Stimulated activated CD4-positive, alpha-beta T cell treated with anti-CD3 and anti-CD28 coated beads, Interleukin-12 subunit alpha, Interleukin-12 subunit beta, amount 100 ng/mL, for 24 hours (primary cell): Measurements from ENCODE around the gene MCCC1.

Experiments
- DNase-seq, 2 experiments: peaks; one replicate each; pipeline ENCODE4 v3.0.0-alpha.2; 2020; ENCODE audit warnings: low read depth in 2 of 2

Gene MCCC1

DNA sequence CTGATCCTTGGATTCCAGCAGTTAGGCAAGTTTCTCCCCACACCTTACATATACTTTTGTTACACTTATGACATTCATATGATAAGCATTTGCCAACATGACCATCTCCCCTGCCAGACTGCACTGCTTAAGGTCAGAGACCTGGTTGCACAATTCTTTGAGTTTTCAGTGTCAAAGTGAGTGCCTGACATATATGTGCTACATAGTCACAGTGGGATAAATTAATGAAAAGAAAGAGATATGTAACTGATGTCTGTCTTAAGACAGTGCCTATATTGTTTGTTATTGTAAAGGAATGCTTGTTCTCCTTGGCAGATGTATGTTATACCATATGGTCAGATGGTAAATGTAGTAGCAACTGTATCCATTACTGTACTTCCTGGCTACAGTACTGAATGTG is 115.4 kb downstream of the MCCC1 start:
- DNase-seq: no peak

DNA sequence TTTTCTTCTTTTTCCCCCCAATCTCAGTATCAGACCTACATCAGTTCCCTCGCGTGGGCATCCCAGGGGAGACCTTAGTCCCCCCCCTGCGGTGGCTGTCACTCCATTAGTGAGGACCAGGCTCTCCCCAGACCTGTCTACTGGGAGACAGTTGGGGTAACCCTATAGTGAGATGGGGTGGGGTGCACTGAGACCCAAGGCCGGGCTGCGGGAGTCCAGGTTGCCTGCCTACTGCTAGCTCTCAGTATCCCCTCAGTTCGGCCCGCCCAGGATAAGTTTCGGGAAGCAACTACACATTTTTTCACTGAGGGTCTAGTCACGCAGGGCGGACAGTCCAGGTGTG is 118.3 kb downstream of the MCCC1 start:
- no peak for DNase-seq

DNA sequence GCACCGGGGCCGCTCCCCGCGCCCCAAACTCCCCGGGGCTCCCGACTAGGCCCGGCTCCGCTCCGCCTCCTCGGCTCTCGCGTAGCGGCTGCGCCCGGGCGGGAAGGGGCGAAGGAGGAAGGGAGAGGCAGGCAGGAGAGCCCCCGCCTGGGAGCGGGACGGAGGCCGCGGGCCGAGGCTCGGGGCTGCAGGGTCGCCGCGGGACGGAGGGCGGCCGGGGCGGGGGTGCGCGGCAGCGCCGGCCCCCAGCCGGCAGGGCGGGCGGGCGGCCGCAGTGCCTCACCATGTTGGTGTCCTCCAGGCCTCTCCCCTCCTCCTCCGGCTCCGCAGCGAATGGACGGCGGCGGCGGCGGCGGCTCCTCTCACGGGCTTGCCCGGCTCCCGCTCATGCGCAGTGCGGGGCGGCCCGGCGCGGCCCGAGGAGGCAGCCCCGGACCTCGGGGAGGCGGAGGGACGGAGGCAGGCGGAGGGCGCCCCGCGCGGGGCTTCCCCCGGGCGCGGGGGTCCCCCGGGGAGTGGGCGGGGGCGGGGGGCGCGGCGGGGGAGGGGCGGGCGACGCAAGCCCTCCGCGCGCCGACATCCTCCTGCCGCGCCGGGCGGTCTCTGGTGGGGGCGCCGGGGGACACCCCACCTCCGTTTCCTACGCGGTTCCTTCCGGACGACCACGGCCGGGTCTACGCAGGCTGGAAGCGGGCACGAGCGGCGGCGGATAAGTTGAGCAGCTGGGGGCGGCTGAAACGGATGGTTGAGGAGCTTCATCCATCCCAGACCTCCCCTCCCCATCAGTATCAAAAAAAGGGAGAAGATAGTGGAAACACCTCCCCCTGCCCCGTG is 118.9 kb downstream of the MCCC1 start, which contains the start of gene DCUN1D1:
Gene DCUN1D1 (minus strand): TSS at position 335 of the 834 bp plus-strand sequence. CDS start 49 bp downstream, at position 286.
- DNase-seq: peak; percentile 73 to 80

DNA sequence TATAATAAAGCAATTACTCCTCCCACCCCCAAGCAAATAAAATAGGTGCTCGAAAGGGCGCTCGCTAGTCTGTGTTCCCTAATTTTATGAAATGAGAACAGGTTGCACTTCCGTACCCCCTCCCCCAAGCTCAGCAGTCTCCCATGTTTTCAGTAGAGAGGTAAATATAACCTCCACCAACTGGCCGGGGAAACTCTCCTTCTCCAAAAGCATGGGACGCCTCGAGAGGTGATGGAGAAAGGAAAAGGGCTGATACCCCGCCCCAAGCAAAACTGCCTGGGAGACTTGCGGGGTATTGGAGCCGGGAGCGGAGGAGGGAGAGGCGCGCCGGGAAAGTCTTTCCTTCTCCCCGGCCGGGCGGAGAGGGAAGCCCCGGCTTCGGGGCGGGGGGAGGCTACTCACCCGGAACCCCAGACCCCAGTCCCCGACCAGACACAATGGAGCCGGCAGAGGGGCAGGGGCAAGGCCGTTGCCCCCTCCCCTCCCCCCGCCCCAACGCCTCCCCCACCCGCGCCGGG is 119.6 kb downstream of the MCCC1 start:
- DNase-seq: no peak

DNA sequence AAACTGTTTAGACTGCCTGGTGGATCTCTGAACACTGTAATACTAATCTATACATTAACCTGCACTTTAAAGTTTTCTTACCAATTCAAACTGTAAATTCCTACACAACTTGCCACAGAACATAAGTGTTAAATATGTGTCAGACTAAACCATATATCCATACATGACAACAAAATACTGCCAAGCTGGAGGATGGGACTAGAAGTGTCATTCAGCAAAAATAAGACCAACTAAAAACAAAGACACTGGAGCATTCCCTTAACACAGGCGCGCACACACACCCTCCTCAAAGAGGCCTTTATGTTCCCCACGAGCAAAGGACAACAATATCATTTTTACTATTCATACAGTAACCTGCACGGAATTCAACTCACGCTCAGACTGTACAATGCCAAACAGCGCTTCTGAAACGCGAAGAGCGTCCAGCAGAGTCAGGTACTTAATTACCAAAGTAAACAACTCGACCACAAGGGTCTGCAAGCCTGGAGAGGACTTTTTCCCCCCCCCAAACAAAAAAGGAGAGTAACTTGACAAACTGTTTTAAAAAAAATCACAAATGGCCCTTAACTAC is 120.1 kb downstream of the MCCC1 start:
- no peak for DNase-seq

DNA sequence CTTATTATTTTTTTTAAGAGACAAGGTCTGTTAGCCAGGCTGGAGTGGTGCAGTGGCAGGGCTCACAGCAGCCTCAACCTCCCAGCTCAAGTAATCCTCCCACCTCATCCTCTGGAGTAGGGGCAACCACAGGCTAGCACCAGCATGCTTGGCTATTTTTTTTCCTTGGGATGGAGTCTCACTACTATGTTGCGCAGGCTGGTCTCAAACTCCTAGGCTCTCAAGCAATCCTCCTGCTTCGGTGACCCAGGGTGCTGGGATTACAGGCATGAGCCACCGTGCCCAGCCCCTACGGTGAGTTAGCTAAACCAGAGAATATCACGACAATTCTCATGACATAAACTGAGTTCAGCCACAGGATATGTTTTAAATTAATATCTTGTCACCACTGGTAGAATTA is 120.9 kb downstream of the MCCC1 start:
- DNase-seq: no peak

DNA sequence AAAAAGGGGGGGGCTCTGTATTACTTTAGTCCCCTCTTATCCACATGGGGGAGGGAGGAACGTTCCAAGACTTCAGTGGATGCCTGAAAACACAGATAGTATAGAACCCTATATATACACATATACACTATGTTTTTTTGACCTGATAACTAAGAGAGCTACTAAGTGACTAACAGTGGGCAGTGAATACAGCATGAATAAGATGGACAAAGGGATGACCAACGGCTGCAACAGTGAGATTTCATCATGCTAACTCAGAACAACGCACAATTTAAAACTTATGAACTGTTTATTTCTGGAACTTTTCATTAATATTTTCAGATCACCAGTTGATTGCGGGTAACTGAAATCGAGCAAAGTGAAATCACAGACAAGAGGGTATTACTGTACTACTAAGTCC is 126.2 kb downstream of the MCCC1 start:
- DNase-seq: no peak

DNA sequence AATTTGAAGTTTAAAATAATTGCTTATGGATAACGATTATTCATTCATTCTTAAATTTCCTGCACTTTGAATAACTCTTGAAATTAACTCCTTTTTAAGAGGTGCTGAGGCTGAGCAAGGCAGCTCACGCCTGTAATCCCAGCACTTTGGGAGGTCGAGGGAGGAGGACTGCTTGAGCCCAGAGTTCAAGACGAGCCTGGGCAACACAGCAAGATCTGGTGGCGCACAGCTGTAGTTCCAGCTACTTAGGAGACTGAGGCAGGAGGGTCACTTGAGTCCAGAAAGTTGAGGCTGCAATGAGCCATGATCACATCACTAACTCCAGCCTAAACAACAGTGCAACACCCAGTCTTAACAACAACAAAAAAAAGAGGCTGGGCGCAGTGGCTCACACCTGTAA is 126.9 kb downstream of the MCCC1 start:
- DNase-seq: no peak

DNA sequence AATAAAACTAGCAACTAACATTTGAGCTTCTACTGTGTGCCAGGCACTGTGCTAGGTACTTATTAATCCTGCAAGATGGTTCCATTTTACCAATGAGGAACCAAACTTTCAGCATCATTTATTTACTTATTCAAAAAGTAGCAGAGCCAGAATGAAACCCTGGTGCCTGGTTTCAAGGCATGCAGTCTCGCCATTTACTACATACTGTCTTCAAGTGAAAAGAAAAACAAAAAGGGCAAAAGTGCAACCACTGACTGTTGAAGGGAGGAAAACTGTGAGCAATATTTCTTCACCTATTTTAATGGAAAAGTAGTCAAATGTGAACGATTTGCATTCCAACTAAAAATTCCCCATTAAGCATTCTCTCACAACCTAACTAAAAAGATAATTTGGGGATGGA is 127.7 kb downstream of the MCCC1 start:
- no peak for DNase-seq

DNA sequence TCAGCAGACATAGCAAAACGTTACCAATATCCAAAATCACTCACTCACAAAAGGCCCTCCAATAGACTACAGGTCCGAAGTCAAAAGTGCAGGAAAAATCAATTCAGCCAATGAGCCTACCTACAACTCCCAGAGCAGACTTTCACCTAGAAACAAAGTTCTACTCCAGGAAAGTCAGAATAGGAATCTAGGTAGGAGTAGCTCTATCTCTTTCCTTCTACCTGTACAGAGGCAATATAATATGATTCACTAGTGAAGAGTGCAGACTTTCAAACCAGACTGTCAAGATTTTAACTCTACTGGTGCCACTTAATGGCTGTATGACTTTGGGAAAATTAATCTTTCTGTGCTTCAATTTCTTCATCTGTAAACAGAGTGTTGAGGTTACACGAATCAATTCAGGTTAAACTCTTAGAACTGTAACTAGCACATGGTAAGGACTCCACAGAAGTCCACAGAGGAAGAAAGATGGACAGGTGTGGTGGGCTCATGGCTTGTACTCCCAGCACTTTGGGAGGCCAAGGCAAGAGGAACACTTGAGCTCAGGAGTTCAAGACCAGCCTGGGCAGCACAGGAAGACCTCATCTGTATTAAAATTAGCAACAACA is 128.4 kb downstream of the MCCC1 start:
- DNase-seq: no peak

DNA sequence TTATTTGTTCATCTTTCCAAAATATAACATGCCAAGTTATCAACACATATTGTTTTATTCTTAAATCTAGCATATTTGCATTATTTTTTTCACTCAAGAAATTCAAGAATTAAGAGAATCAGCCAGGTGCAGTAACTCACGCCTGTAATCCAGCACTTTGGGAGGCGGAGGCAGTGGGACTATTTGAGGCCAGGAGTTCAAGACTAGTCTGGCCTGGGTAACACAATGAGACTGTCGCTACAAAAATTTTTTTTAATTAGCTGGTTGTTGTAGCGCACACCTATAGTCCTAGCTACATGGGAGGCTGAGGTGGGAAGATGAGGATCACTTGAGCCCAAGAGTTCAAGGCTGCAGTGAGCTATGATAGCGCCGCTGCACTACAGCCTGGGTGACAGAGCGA is 129.4 kb downstream of the MCCC1 start:
- DNase-seq: no peak

DNA sequence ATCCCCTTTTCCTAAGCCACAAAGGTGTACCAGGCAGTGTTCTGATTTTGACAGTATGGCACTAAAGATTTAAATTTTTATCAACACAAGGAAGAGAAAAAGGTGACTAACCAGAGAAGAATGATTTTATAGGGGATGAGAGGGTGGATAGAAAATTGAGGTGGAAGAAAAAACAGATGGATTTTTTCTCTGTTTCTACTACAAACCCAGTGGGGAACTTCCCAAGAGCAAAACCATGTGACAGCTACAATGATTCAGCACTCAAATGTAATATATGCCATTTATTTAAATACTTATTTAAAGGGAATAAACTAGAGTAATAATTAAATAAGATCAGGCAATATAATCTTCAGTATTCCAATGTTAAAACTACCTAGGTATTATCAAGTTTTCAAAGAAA is 130.0 kb downstream of the MCCC1 start:
- no peak for DNase-seq

DNA sequence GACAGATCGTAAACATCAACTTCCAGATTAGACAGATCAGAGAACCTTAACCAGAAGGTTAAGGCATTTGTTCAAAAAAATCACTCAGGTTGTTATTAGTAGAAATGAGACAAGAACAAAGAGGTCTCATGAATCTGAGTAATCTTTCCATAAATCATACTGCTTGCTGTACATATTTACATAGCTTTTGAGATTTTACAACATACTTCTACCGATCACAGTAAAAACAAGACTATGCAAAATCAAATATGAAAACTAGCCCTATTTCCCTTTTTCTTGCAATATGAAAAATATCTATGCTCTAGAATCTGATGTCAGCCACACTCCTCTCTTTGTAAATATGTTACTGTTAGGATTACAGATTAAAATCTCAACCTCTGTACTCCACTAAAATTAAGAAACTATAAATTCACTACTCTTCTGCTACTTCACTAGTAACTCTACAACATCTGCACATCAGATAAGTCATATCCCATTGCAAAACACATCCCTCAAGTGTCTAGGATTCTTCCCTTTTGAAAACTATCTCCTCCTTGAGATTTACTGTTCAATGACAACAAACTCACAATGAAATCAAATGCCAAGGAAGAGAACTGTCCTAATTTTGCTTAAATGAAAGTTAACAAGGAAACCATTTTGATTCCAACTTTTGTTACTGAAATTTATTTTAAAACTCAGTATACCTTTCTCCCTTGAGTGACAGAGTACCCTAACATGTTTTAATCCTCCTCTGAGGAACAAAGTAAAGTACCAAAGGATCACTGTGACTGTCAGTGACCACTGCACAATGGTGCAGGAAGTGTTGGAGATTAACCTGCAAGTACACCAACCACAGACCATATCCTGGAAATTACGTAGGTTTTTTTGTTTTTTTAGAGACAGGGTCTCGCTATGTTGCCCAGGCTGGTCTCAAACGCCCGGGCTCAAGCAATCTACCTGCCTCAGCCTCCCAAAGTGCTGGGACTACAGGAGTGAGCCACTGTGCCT is 131.8 kb downstream of the MCCC1 start:
- no peak for DNase-seq

DNA sequence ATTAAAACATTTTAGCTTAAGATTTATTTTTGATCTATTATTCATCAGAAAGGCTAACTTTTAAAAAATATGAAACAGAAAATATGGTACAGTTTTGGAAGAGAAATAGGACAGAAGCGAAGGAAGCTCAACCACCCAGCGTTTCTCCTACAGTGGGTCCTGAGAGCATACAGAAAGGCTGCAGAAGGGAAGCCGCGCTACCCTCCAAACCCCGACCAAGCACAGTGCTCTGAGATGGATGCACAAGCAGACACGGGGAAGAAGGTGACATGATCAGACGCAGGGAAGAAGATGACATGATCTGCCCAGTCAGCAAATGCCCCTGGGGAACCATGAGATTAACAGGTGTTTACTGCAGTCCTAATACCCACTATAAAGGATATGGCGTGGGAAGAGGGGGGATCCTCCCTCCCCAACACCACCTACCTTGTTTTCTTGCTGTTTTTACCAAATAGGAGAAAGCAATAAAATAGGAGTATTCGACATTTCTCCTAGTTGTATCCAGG is 133.4 kb downstream of the MCCC1 start:
- no peak for DNase-seq
